Measurements from ENCODE around the gene FAM72D. TPM values are rescaled to one million over a fixed set of nuclear protein-coding genes. Genes with fewer than 3 reads are reported as not detected.
A peak's percentile ranks its signal among the peaks of the same experiment; 100 is the strongest.
"Not testable (repeated sequence)": the region's sequence is repeated elsewhere in the genome, so short reads cannot be mapped to it uniquely, and the experiment has no call there.

Gene FAM72D
- total RNA-seq, 1 donor from 2014 or later: 0.40 TPM

- DNase-seq (ENCODE audit: low spot score); intact Hi-C loops (cut with DNase I): not testable (repeated sequence)
- ATAC-seq: peak; percentile 75
These were observed 33.1 kb downstream of the FAM72D start for GRCh38 chr1:145128697-145129469.

DNA sequence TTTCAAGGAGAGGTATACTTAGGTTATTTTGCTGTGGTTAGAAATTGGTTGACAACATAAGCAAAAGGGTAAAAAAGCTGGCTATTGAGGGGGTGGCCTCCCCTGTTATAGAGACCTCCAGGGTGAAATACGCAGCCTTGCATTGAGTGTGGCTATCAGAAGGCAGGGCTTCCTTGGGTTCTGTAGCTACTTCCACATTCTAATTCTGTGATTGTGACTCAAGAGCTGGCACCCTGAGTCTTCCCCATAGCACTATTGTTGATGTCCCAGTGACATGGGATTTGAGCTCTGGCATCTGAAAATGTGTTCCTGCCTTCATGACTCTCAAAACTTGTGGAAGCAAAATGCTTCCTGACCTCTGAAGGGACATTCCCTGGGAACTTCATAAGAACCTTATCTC lies 38.7 kb downstream of the FAM72D start:
- intact Hi-C loops (cut with DNase I); DNase-seq (ENCODE audit: low spot score): not testable (repeated sequence)
- peak; percentile 69 for ATAC-seq

GRCh38 chr1:145140549-145140948 lies 44.8 kb downstream of the FAM72D start:
- intact Hi-C loops (cut with DNase I); ATAC-seq; DNase-seq (ENCODE audit: low spot score): not testable (repeated sequence)

- ATAC-seq; intact Hi-C loops (cut with DNase I); DNase-seq (ENCODE audit: low spot score): not testable (repeated sequence)
These were observed 48.6 kb downstream of the FAM72D start for GRCh38 chr1:145144264-145144913.

DNA sequence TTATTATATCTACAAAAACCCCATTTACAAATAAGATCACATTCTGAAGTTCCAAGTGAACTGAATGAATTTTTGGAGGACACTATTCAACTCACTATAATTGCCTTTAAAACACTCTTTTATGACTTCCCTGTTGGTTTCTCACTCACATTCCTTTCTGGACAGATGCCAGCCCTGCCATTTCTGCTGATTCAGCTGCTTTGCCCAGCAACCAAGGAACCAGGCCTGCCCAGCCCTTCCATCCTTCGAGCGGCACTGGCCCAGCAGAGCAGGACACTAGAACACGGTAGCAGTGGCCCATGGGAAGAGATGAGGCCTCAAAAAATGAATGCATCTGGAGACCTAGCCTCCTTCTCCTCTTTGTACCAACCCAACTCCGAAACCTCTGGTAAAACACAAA lies 50.5 kb downstream of the FAM72D start:
- ATAC-seq; DNase-seq (ENCODE audit: low spot score); intact Hi-C loops (cut with DNase I): not testable (repeated sequence)

GRCh38 chr1:145147172-145147571 lies 51.4 kb downstream of the FAM72D start:
- ATAC-seq; intact Hi-C loops (cut with DNase I); DNase-seq (ENCODE audit: low spot score): not testable (repeated sequence)

DNA sequence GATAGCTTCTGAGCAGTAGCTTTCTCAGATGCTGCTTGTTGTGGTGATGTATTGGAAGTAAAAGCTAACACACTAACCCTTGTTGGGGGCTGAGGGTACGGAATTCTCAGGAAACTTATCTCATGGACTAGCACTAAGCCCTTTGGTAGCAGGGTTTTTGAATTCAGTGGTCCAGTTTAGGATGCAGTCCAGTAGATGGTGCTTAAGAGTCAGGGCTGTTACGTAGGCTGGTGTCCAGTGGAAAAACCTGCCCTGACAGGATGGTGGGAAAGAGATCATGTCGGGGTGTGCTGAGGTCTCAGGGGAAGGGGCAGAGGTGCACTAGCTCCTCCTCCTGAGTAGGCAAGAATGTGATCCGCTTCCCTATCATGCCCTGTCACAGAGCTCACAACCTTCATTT lies 59.6 kb downstream of the FAM72D start:
- DNase-seq (ENCODE audit: low spot score); intact Hi-C loops (cut with DNase I): not testable (repeated sequence)
- peak; percentile 47 for ATAC-seq

GRCh38 chr1:145155873-145156272 lies 60.1 kb downstream of the FAM72D start:
- peak; percentile 14 for ATAC-seq
- DNase-seq (ENCODE audit: low spot score); intact Hi-C loops (cut with DNase I): not testable (repeated sequence)

- intact Hi-C loops (cut with DNase I); DNase-seq (ENCODE audit: low spot score): not testable (repeated sequence)
- ATAC-seq: peak; percentile 80
These were observed 61.3 kb downstream of the FAM72D start for GRCh38 chr1:145156891-145157610.

GRCh38 chr1:145157715-145158114 lies 61.9 kb downstream of the FAM72D start:
- intact Hi-C loops (cut with DNase I); DNase-seq (ENCODE audit: low spot score): not testable (repeated sequence)
- peak; percentile 89 for ATAC-seq

- peak; percentile 66 for ATAC-seq
- DNase-seq (ENCODE audit: low spot score); intact Hi-C loops (cut with DNase I): not testable (repeated sequence)
These were observed 65.4 kb downstream of the FAM72D start for GRCh38 chr1:145161046-145161752.

Other genes starting within 250 kb of the FAM72D start
- gene SRGAP2B, start 646 bp upstream of the FAM72D start, total RNA-seq: 89.4 TPM
- not detected for gene PPIAL4D, start 146.2 kb downstream of the FAM72D start, total RNA-seq

All from sciatic nerve (tissue), 2 donors.